ENCODE data around the gene SGSM2. TPM values are rescaled to one million over a fixed set of nuclear protein-coding genes. Genes with fewer than 3 reads are reported as not detected.

SGSM2 gene
- total and polyA plus RNA-seq, 2 donors (not counting 1 experiment from before 2014, with no cell fraction given), result 139 to 181 TPM

DNA sequence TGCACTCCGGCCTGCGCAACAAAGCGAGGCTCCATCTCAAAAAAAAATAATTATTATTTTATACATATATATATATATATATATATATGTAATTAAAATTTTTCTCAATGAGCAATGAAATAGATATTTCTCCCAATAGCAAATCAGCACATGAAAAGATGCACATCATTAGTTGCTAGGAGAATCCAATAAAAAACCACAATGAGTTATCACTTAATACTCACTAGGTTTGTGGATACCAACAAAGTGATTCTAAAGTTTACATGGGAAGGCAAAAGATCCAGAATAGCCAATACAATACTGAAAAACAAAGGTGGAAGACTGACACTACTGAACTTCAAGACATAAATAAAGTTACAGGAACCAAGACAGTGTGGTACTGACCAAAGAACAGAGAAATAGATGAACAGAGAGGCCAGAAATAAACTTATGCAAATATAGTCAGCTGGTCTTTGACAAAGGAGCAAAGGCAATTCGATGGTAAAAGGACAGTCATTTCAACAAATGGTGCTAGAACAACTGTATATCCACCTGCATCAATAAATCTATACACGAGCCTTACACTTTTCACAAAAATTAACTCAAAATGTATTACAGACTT lies 47.3 kb upstream of the SGSM2 start:
- Histone ChIP-seq H3K9me3 (ENCODE audit: control extremely low read depth in 1 of 3, control insufficient read depth in 2 of 3, insufficient read depth in 1 of 3, low read length in 2 of 3) (no peaks in the 10 kb centered on the region), H3K4me3 (ENCODE audit: control extremely low read depth in 1 of 5, extremely low read depth in 1 of 5, insufficient read depth in 1 of 5, low read depth in 2 of 5, low read length in 4 of 5) (no peak overlapping the region), H3K79me2 (ENCODE audit: control insufficient read depth, insufficient read depth, low read length) (no peaks in the 10 kb centered on the region), H3K4me2 (replicated peaks; ENCODE audit: low read depth, low read length, poor library complexity, severe bottlenecking) (no peak overlapping the region), H3K4me1 (ENCODE audit: control insufficient read depth in 2 of 2, insufficient read depth in 2 of 2, low read length in 2 of 2) (peaks cover 0 to 2% of the 10 kb centered on the region in 2 donors), H2AFZ (ENCODE audit: insufficient read depth, low read depth, low read length, poor library complexity, severe bottlenecking) (no peak overlapping the region), H3K27me3 (replicated peaks in 1 of 4; ENCODE audit: control extremely low read depth in 1 of 4, control insufficient read depth in 3 of 4, insufficient read depth in 4 of 4, low read length in 3 of 4) (no peaks in the 10 kb centered on the region), H3K36me3 (replicated peaks in 1 of 2; ENCODE audit: control extremely low read depth in 1 of 2, control insufficient read depth in 1 of 2, extremely low read depth in 1 of 2, insufficient read depth in 2 of 2, low read length in 1 of 2) (peaks cover 2 to 64% of the 10 kb centered on the region in 2 experiments), H4K20me1 (ENCODE audit: control insufficient read depth, insufficient read depth, low read length, poor library complexity, severe bottlenecking) (no peaks in the 10 kb centered on the region), H3K9ac (ENCODE audit: low read length) (no peak overlapping the region), H3K27ac (ENCODE audit: low read length in 2 of 2) (no peak overlapping the region)
- H3K9me3 Mint-ChIP-seq (ENCODE audit: insufficient read depth), result no peaks in the 10 kb centered on the region
- DNase-seq (no peak), ATAC-seq (ENCODE audit: low read depth) (no peak)
- intact Hi-C loops (cut with micrococcal nuclease), result loop anchor here (10.0 kb wide), 1 partner anchor 405 kb away; no protein-coding TSS in a partner anchor
- peaks cover 5% of the 10 kb centered on the region for H3K4me1 Mint-ChIP-seq
- TF ChIP-seq EZH2 (IDR thresholded peaks at IDR 0.05; ENCODE audit: borderline replicate concordance, insufficient read depth, low read depth, low read length, poor library complexity, severe bottlenecking), result no peak
- TF ChIP-seq, protein P1, sequence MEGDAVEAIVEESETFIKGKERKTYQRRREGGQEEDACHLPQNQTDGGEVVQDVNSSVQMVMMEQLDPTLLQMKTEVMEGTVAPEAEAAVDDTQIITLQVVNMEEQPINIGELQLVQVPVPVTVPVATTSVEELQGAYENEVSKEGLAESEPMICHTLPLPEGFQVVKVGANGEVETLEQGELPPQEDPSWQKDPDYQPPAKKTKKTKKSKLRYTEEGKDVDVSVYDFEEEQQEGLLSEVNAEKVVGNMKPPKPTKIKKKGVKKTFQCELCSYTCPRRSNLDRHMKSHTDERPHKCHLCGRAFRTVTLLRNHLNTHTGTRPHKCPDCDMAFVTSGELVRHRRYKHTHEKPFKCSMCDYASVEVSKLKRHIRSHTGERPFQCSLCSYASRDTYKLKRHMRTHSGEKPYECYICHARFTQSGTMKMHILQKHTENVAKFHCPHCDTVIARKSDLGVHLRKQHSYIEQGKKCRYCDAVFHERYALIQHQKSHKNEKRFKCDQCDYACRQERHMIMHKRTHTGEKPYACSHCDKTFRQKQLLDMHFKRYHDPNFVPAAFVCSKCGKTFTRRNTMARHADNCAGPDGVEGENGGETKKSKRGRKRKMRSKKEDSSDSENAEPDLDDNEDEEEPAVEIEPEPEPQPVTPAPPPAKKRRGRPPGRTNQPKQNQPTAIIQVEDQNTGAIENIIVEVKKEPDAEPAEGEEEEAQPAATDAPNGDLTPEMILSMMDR (IDR thresholded peaks at IDR 0.05), result no peak
- ChIA-PET CTCF (no interaction called here), POLR2A (no interaction called here)
- H3K27me3 Mint-ChIP-seq, result no peaks in the 10 kb centered on the region
- H3K4me3 Mint-ChIP-seq, result no peak overlapping the region
- 100% methylated on average over 1 of the region's 5 CpGs for WGBS (ENCODE audit: insufficient coverage)
- H3K27ac Mint-ChIP-seq, result no peak overlapping the region

DNA sequence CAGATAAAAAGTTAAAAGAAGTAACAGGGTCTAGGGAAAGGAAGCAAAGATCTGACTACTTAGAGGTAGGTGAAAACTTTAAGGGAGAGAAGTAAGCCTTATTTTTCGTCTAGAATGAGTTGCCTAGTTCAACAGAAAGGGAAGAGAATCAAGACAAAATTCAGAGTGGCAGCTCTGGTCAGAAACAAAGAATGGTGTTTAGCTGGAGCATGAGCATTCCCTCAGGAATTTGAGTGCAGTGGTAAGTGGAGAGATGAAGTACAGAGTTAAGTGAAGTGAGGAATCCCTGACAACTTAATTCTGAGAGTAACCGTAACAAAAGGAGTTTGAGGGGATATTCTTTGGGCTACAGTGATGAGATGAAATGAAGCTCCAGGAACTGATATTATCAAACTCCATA lies 45.2 kb upstream of the SGSM2 start:
- Mint-ChIP-seq H3K27me3 (no peaks in the 10 kb centered on the region), H3K4me1 (peaks cover 5% of the 10 kb centered on the region), H3K9me3 (ENCODE audit: insufficient read depth) (no peaks in the 10 kb centered on the region), H3K27ac (no peak overlapping the region), H3K4me3 (no peak overlapping the region)
- H2AFZ ChIP-seq (ENCODE audit: insufficient read depth, low read depth, low read length, poor library complexity, severe bottlenecking), result no peak overlapping the region
- TF ChIP-seq, protein P1 (IDR thresholded peaks at IDR 0.05), result no peak
- TF ChIP-seq EZH2 (IDR thresholded peaks at IDR 0.05; ENCODE audit: borderline replicate concordance, insufficient read depth, low read depth, low read length, poor library complexity, severe bottlenecking), result no peak
- ChIA-PET CTCF (interaction anchor here (1.0 to 1.2 kb wide), 2 partner anchors 9 to 11 kb away, joined by 3 to 5 read pairs; partner anchors contain the start of genes SMG6 and SRR), POLR2A (no interaction called here)
- no peaks in the 10 kb centered on the region for H3K27me3 ChIP-seq (replicated peaks in 1 of 4; ENCODE audit: control extremely low read depth in 1 of 4, control insufficient read depth in 3 of 4, insufficient read depth in 4 of 4, low read length in 3 of 4)
- H3K4me3 ChIP-seq (ENCODE audit: control extremely low read depth in 1 of 5, extremely low read depth in 1 of 5, insufficient read depth in 1 of 5, low read depth in 2 of 5, low read length in 4 of 5), result no peak overlapping the region
- H3K79me2 ChIP-seq (ENCODE audit: control insufficient read depth, insufficient read depth, low read length), result peaks cover 15% of the 10 kb centered on the region
- ATAC-seq (ENCODE audit: low read depth), result no peak
- DNase-seq, result no peak
- H3K36me3 ChIP-seq (replicated peaks in 1 of 2; ENCODE audit: control extremely low read depth in 1 of 2, control insufficient read depth in 1 of 2, extremely low read depth in 1 of 2, insufficient read depth in 2 of 2, low read length in 1 of 2), result peaks cover 2 to 79% of the 10 kb centered on the region in 2 experiments
- H3K27ac ChIP-seq (ENCODE audit: low read length in 2 of 2), result no peak overlapping the region
- H3K9ac ChIP-seq (ENCODE audit: low read length), result no peak overlapping the region
- H4K20me1 ChIP-seq (ENCODE audit: control insufficient read depth, insufficient read depth, low read length, poor library complexity, severe bottlenecking), result no peaks in the 10 kb centered on the region
- intact Hi-C loops (cut with micrococcal nuclease), result no loop called here
- no peak overlapping the region for H3K4me2 ChIP-seq (replicated peaks; ENCODE audit: low read depth, low read length, poor library complexity, severe bottlenecking)
- WGBS (ENCODE audit: insufficient coverage), result 95% methylated on average over 1 of the region's 2 CpGs
- H3K9me3 ChIP-seq (ENCODE audit: control extremely low read depth in 1 of 3, control insufficient read depth in 2 of 3, insufficient read depth in 1 of 3, low read length in 2 of 3), result no peaks in the 10 kb centered on the region
- peaks cover 0 to 2% of the 10 kb centered on the region in 2 donors for H3K4me1 ChIP-seq (ENCODE audit: control insufficient read depth in 2 of 2, insufficient read depth in 2 of 2, low read length in 2 of 2)
